ENCODE data around the gene SEMA7A.

DNA sequence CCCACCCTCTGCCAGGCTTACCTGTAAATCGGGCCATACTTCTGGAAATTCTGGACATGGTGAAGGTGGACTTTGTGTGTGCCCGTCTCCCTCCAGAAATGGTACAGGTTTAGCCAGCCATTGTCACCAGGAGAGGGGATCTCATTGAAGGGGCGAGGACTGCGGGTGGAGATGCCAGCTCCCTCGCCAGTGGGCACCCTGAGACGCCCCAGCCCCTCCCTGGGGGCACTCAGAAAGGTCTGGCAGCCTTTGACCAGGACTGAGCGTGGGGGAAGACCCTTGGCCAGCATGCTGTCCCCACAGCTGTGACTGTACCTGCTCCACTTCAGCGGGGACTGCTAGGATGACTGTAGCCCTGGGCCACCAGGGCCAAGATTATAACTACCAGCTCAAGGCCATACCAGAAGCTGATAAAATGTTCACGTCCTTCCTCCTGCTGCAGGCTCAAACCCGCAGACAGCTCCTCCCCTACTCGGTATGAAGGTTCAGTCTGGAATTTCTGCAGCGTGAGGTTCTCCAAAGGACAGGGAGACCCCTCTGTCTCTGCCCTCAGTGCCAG lies 66.4 kb downstream of the SEMA7A start, which contains the start of gene CYP11A1:
- TF ChIP-seq, protein P1, sequence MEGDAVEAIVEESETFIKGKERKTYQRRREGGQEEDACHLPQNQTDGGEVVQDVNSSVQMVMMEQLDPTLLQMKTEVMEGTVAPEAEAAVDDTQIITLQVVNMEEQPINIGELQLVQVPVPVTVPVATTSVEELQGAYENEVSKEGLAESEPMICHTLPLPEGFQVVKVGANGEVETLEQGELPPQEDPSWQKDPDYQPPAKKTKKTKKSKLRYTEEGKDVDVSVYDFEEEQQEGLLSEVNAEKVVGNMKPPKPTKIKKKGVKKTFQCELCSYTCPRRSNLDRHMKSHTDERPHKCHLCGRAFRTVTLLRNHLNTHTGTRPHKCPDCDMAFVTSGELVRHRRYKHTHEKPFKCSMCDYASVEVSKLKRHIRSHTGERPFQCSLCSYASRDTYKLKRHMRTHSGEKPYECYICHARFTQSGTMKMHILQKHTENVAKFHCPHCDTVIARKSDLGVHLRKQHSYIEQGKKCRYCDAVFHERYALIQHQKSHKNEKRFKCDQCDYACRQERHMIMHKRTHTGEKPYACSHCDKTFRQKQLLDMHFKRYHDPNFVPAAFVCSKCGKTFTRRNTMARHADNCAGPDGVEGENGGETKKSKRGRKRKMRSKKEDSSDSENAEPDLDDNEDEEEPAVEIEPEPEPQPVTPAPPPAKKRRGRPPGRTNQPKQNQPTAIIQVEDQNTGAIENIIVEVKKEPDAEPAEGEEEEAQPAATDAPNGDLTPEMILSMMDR (conservative IDR thresholded peaks at IDR 0.05 in 1 of 2, IDR thresholded peaks at IDR 0.05 in 1 of 2; ENCODE audit: extremely low read depth in 1 of 2, insufficient read depth in 1 of 2, low read depth in 1 of 2, low read length in 2 of 2), result no peak
- no peak for TF ChIP-seq EZH2 (IDR thresholded peaks at IDR 0.05; ENCODE audit: borderline replicate concordance, low read length)
